Heart right ventricle (tissue), 16 donors: ENCODE measurements around the gene PPP2R5B. TPM values are rescaled to one million over a fixed set of nuclear protein-coding genes. Genes with fewer than 3 reads are reported as not detected.

Experiments used
- ATAC-seq, 8 donors: fragments of 200-7000 bp; cut with Tn5 transposase; one replicate each; pipeline ENCODE4 v1.9.1; 2020; ENCODE audit warnings: mild to moderate bottlenecking in 8 of 8, moderate library complexity in 8 of 8, moderate number of reproducible peaks in 1 of 8
- DNase-seq, 2 donors: peaks; one replicate each; pipeline ENCODE4 v3.0.0-alpha.2; 2020
- H3K27ac ChIP-seq, 10 donors: fragments of 200-600 bp; sonication (generic) in 2 of 10; one replicate each; pipeline versions ENCODE4 v1.5.0 to v1.8.0; 2020 to 2022; ENCODE audit warnings: mild to moderate bottlenecking in 3 of 10
- H3K27me3 ChIP-seq, 7 donors: fragments of 200-600 bp; one replicate each; pipeline ENCODE4 v1.8.0; 2021 to 2022; ENCODE audit warnings: mild to moderate bottlenecking in 2 of 7
- H3K36me3 ChIP-seq, 9 donors: fragments of 200-600 bp; sonication (generic) in 1 of 9; one replicate each; pipeline versions ENCODE4 v1.5.0 to v1.8.0; 2020 to 2022; ENCODE audit warnings: mild to moderate bottlenecking in 2 of 9
- H3K4me1 ChIP-seq, 9 donors: fragments of 200-600 bp; sonication (generic) in 1 of 9; one replicate each; pipeline versions ENCODE4 v1.5.0 to v1.8.0; 2020 to 2022; ENCODE audit warnings: mild to moderate bottlenecking in 4 of 9
- H3K4me3 ChIP-seq, 10 donors: fragments of 200-600 bp; sonication (generic) in 2 of 10; one replicate each; pipeline versions ENCODE4 v1.5.0 to v1.8.0; 2020 to 2022; ENCODE audit warnings: mild to moderate bottlenecking in 7 of 10, moderate library complexity in 2 of 10
- H3K9me3 ChIP-seq, 11 donors: fragments of 200-600 bp in 10 of 11; sonication (generic) in 2 of 11; one replicate each; pipeline versions ENCODE4 v1.5.0 to v1.8.0; 2013 to 2022; ENCODE audit warnings: mild to moderate bottlenecking in 2 of 11, control low read depth in 1 of 11, moderate library complexity in 1 of 11
- CTCF ChIP-seq, 9 donors: fragments of 200-600 bp; sonication (generic) in 2 of 9; IDR thresholded peaks; one replicate each; pipeline versions ENCODE4 v1.5.0 to v1.8.0; 2021 to 2022; ENCODE audit warnings: antibody characterized with exemption in 9 of 9, mild to moderate bottlenecking in 5 of 9, moderate library complexity in 1 of 9
- WGBS, 2 donors: extraction: QIAGEN DNeasy Blood & Tissue Kit; methylation state at CpG; one replicate each; pipeline ENCODE4 v1.1.7; 2013; ENCODE audit warnings: inconsistent platforms in 1 of 2; 5-methylcytosine and 5-hydroxymethylcytosine counted together
- intact Hi-C, 10 donors: fragments of 100-400 bp; cut with DNase I; formaldehyde crosslinking; loops; one replicate each; pipeline versions ENCODE4 v1.11.1 to v1.14.2; 2022
- polyA plus RNA-seq, 2 donors: library from polyadenylated mRNA; stranded (reverse); fragments of 200-250 nt; gene quantifications; one replicate each; pipeline ENCODE4 v1.2.3, GENCODE V29; 2013
- total RNA-seq, 10 donors: library from RNA; stranded (reverse); fragmentation: NEBNext Ultra II Directional in 3 of 10; extraction: Animal tissue kit (Norgen Biotek cat#: 25700) in 3 of 10; gene quantifications; one replicate each; pipeline versions ENCODE4 v1.2.1 to v1.2.4, GENCODE V29; 2021 to 2023
- donor health status: Arrhythmogenic right ventricular cardiomyopathy.
- donor health status: ischemic (EF 13 %, LVEDD 7.1; RV severe dilation, severe dysfunction).
- donor health status: healthy with polysubstance abuse.
- donor health status: DM: no; HTN: yes; CAD: no.
- donor health status: DM: no; HTN: no; CAD: no.
- donor health status: ischemic (EF 25% LVEDD 6.9; RV normal size, moderate dysfunction).
- donor health status: ischemic (EF 25% LVEDD 5.7; RV mildly dilated, moderate dysfunction).
- donor health status: healthy.
- donor health status: DM: yes; HTN: yes; CAD: no.
- donor health status: Ischemic cardiomyopathy.
- donor health status: ischemic (EF 35%, LVEDD 5.7; RV mildly dilated, moderate dysfunction).
- donor health status: nonischemic (EF 11% LVEDD 7.7; RV severe dilation, severe dysfunction).
- donor health status: DM: yes; HTN: yes; CAD: no.
- donor health status: PGD.
- donor health status: ischemic (EF 29% LVEDD 5.4; RV normal size, mild dysfunction).
- donor health status: nonischemic (EF 23%, LVEDD 6.1; RV moderate dilation, normal function).

PPP2R5B gene
- total and polyA plus RNA-seq, 12 donors, result 13.4 to 30.8 (median 22.3) TPM

- 76 to 90% methylated on average over 4 of the region's 4 CpGs for WGBS, 2 donors
- no peaks in the 10 kb centered on the region for H3K4me1 ChIP-seq
- no peak overlapping the region for H3K27ac ChIP-seq
- no peak for ATAC-seq
- no peaks in the 10 kb centered on the region for H3K9me3 ChIP-seq
- no peak for DNase-seq
- H3K27me3 ChIP-seq, result no peaks in the 10 kb centered on the region
- no peak overlapping the region for H3K4me3 ChIP-seq
- H3K36me3 ChIP-seq, result peaks cover 0 to 39% (median 23%) of the 10 kb centered on the region in 9 donors
- intact Hi-C loops, result no loop called here
- TF ChIP-seq CTCF (IDR thresholded peaks at IDR 0.05), result no peak
Measured at GRCh38 chr11:64936539-64936938, 12.1 kb downstream of the PPP2R5B start.

- 34 to 50% methylated on average over 5 of the region's 5 CpGs for WGBS, 2 donors
- no peaks in the 10 kb centered on the region for H3K9me3 ChIP-seq
- peak in 5 of 9 donors; percentile 11 to 35 (median 18) for TF ChIP-seq CTCF (IDR thresholded peaks at IDR 0.05)
- ATAC-seq (peak in 3 of 8 donors; percentile 65 to 75 (median 65)), DNase-seq (no peak)
- H3K27me3 ChIP-seq, result peaks cover 0 to 8% (median 0%) of the 10 kb centered on the region in 7 donors
- no peak overlapping the region for H3K27ac ChIP-seq
- no peaks in the 10 kb centered on the region for H3K36me3 ChIP-seq
- intact Hi-C loops, result no loop called here
- no peaks in the 10 kb centered on the region for H3K4me1 ChIP-seq
- no peak overlapping the region for H3K4me3 ChIP-seq
Measured at GRCh38 chr11:64947208-64947814, 22.8 kb downstream of the PPP2R5B start.

GRCh38 chr11:64951529-64951928, 27.0 kb downstream of the PPP2R5B start:
- DNase-seq (no peak), ATAC-seq (no peak)
- Histone ChIP-seq H3K27ac (no peak overlapping the region), H3K27me3 (peaks cover 0 to 21% (median 0%) of the 10 kb centered on the region in 7 donors), H3K4me3 (no peak overlapping the region), H3K9me3 (no peaks in the 10 kb centered on the region), H3K4me1 (no peaks in the 10 kb centered on the region), H3K36me3 (no peaks in the 10 kb centered on the region)
- 76% methylated on average over 4 of the region's 4 CpGs for WGBS, 2 donors
- no peak for TF ChIP-seq CTCF (IDR thresholded peaks at IDR 0.05)
- intact Hi-C loops, result no loop called here

- TF ChIP-seq CTCF (IDR thresholded peaks at IDR 0.05), result no peak
- WGBS, 2 donors, result 45 to 50% methylated on average over 5 of the region's 5 CpGs
- Histone ChIP-seq H3K27ac (no peak overlapping the region), H3K4me1 (no peaks in the 10 kb centered on the region), H3K9me3 (no peaks in the 10 kb centered on the region), H3K27me3 (peaks cover 0 to 37% (median 0%) of the 10 kb centered on the region in 7 donors), H3K36me3 (no peaks in the 10 kb centered on the region), H3K4me3 (no peak overlapping the region)
- DNase-seq (no peak), ATAC-seq (no peak)
- intact Hi-C loops, result no loop called here
Measured at GRCh38 chr11:64954201-64954600, 29.7 kb downstream of the PPP2R5B start.
